SU-DHL-6 (cell line): Measurements from ENCODE around the gene TP53RK.

Experiments
- H2AFZ ChIP-seq: fragments of 200-600 bp; sonication (generic); 2 replicates; pipeline ENCODE4 v1.6.1; 2014; ENCODE audit warnings: low read depth, mild to moderate bottlenecking, moderate library complexity, mixed read lengths, antibody characterized with exemption, low read length; ENCODE audit not compliant: severe bottlenecking
- H3F3A ChIP-seq: fragments of 200-600 bp; shearing (Covaris generic); 2 replicates; pipeline ENCODE4 v1.6.0; 2016; ENCODE audit warnings: antibody characterized with exemption, mild to moderate bottlenecking; ENCODE audit not compliant: insufficient read depth
- H3K27ac ChIP-seq: fragments of 200-600 bp; sonication (generic); 2 replicates; pipeline ENCODE4 v1.5.1; 2016; ENCODE audit warnings: low read depth, mild to moderate bottlenecking, low read length, moderate library complexity, mixed read lengths
- H3K27me3 ChIP-seq: fragments of 200-600 bp; sonication (generic), shearing (Covaris generic); 2 replicates; pipeline ENCODE4 v1.6.0; 2014; ENCODE audit warnings: mild to moderate bottlenecking, low read length
- H3K36me3 ChIP-seq: fragments of 200-600 bp; sonication (generic); 2 replicates; pipeline ENCODE4 v1.6.1; 2014; ENCODE audit warnings: mild to moderate bottlenecking, low read length, mixed read lengths
- H3K4me2 ChIP-seq: fragments of 300-600, 200-600 bp; shearing (Covaris generic), sonication (generic); 2 replicates; pipeline ENCODE4 v1.6.0; 2014; ENCODE audit warnings: low read length, low read depth, mild to moderate bottlenecking; ENCODE audit not compliant: poor library complexity, severe bottlenecking
- H3K4me3 ChIP-seq: fragments of 200-600 bp; sonication (generic); 2 replicates; pipeline ENCODE4 v1.5.1; 2014; ENCODE audit warnings: antibody characterized with exemption, low read length, mild to moderate bottlenecking, mixed read lengths; ENCODE audit not compliant: insufficient read depth, poor library complexity, severe bottlenecking
- H3K79me2 ChIP-seq: fragments of 200-600 bp; sonication (generic); 2 replicates; pipeline ENCODE4 v1.6.1; 2014; ENCODE audit warnings: mild to moderate bottlenecking, low read length, moderate library complexity; ENCODE audit not compliant: insufficient read depth
- H3K9ac ChIP-seq: fragments of 200-600 bp; sonication (generic); 2 replicates; pipeline ENCODE4 v1.7.0; 2014; ENCODE audit warnings: mild to moderate bottlenecking, low read length
- H3K9me2 ChIP-seq: fragments of 200-600 bp; sonication (generic); replicated peaks from 2 replicates; pipeline ENCODE4 v1.6.1; 2014; ENCODE audit warnings: low read length; ENCODE audit not compliant: insufficient read depth
- H3K9me3 ChIP-seq: fragments of 200-600 bp; sonication (generic); 2 replicates; pipeline ENCODE4 v1.6.1; 2014; ENCODE audit warnings: low read length, mixed read lengths; ENCODE audit not compliant: insufficient read depth
- H4K20me1 ChIP-seq: fragments of 200-600 bp; sonication (generic); 2 replicates; pipeline ENCODE4 v1.6.1; 2014; ENCODE audit warnings: low read depth, mild to moderate bottlenecking, antibody characterized with exemption, low read length, moderate library complexity, mixed read lengths
- CTCF ChIP-seq: fragments of 200-600 bp; sonication (generic); IDR thresholded peaks from one replicate; pipeline ENCODE4 v1.5.1; 2017; ENCODE audit warnings: antibody characterized with exemption, mild to moderate bottlenecking, low read length, moderate library complexity; ENCODE audit not compliant: insufficient read depth, poor library complexity, severe bottlenecking
- EZH2phosphoT487 ChIP-seq: fragments of 200-600 bp; sonication (generic), shearing (Covaris generic); conservative IDR thresholded peaks from 2 replicates; pipeline ENCODE4 v1.6.1; 2018; ENCODE audit warnings: mild to moderate bottlenecking, antibody characterized with exemption, low read length, moderate library complexity, mixed read lengths

Gene TP53RK

DNA sequence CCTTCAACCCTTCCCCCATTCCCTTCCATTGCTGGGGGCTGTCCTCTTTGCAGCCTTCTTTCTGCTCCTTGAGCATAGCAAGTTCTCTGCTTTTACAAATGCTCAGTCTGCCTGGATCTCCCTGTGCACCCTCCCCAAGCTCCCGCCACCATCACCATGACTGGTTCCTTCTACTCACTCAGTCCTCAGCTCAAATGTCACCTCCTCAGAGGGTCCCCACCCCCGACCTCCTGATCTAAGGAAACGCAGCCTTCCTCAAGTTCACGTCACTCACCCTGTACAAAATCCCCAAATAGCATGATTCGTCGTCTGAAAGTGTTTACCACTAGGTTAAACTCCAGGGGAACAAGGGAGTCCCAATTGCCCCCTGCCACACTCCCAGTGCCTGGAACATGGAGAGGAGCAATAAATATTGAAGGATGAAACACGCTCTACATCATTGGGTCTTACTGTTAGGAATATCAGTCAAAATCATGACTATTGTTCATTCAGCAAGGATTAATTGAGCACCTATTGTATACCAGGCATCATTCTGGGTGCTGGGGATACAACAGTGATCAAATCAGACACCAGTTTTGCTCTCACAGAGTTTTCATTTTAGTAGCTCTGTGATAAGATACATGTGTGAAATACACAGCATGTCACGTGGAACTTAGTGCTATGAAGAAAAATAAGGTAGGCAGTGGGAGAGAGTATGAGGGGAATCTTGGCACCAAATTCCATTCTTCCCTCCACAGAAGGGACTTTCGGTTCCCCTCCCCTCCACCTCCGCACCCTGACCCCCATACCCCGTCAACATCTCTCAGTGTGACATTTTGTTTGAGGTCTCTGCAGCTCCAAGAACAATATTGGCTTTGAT, 15.6 kb downstream of the TP53RK start:
- no peak overlapping the region for H3K4me2 ChIP-seq
- H3F3A ChIP-seq: no peaks in the 10 kb centered on the region
- H3K27ac ChIP-seq: no peak overlapping the region
- peaks cover 14% of the 10 kb centered on the region; the same call in 1 of the 2 replicates for H3K9me3 ChIP-seq
- no peaks in the 10 kb centered on the region for H3K79me2 ChIP-seq
- no peak overlapping the region for H2AFZ ChIP-seq
- TF ChIP-seq CTCF (no peak), EZH2phosphoT487 (no peak)
- H3K9me2 ChIP-seq: no peaks in the 10 kb centered on the region
- H3K4me3 ChIP-seq: no peak overlapping the region
- H3K9ac ChIP-seq: no peak overlapping the region
- no peaks in the 10 kb centered on the region for H4K20me1 ChIP-seq
- no peaks in the 10 kb centered on the region for H3K27me3 ChIP-seq
- no peaks in the 10 kb centered on the region for H3K36me3 ChIP-seq

GRCh38 chr20:46672543-46673148, 16.6 kb downstream of the TP53RK start:
- Histone ChIP-seq H3K4me2 (no peak overlapping the region), H3K79me2 (no peaks in the 10 kb centered on the region), H3K27ac (no peak overlapping the region), H3K36me3 (no peaks in the 10 kb centered on the region), H3K9ac (no peak overlapping the region), H4K20me1 (no peaks in the 10 kb centered on the region), H3F3A (no peaks in the 10 kb centered on the region), H3K4me3 (no peak overlapping the region), H3K27me3 (no peaks in the 10 kb centered on the region), H2AFZ (no peak overlapping the region), H3K9me2 (no peaks in the 10 kb centered on the region), H3K9me3 (peaks cover 14% of the 10 kb centered on the region; the same call in 1 of the 2 replicates)
- TF ChIP-seq EZH2phosphoT487 (no peak), CTCF (no peak)

DNA sequence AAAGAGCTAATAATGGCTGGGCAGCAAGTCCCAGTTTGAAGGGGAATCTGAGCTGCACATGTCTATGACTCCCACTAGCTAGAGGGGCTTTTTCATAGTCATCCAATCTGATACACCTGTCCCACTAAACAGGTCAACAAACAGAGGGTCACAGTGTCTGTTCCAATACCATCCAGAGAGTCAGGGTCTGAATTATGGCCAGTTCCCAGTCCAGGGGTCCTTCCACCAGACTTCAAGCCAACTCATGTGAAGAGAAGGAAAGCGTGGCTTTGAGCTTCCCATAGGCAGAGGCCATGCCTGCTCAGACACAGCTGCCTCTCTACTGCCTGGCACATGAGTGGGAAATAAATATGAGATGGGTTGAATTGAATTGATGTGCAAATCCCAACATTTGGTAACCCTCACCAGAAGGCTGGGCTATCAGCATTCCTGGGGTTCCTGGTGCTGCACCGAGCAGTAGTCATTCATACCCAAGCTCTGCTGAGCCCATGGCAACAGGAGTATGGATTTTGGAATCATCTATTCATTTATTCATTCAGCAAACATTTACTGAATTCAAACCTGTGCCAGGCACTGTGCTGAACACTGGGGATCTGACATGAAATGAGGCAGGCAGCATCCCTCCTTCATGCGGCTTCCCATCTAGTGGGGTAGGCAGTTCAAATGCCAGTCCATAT, 17.2 kb downstream of the TP53RK start:
- no peak overlapping the region for H3K27ac ChIP-seq
- no peak overlapping the region for H3K4me3 ChIP-seq
- H3K9ac ChIP-seq: no peak overlapping the region
- H3K27me3 ChIP-seq: no peaks in the 10 kb centered on the region
- H3K79me2 ChIP-seq: no peaks in the 10 kb centered on the region
- no peak overlapping the region for H2AFZ ChIP-seq
- H4K20me1 ChIP-seq: no peaks in the 10 kb centered on the region
- no peaks in the 10 kb centered on the region for H3F3A ChIP-seq
- no peak overlapping the region for H3K4me2 ChIP-seq
- H3K9me3 ChIP-seq: peaks cover 14% of the 10 kb centered on the region; the same call in 1 of the 2 replicates
- H3K36me3 ChIP-seq: no peaks in the 10 kb centered on the region
- H3K9me2 ChIP-seq: no peaks in the 10 kb centered on the region
- no peak for TF ChIP-seq EZH2phosphoT487
- no peak for TF ChIP-seq CTCF
